ENCODE data around the gene RRAGC. TPM values are rescaled to one million over a fixed set of nuclear protein-coding genes. Genes with fewer than 3 reads are reported as not detected.

The RRAGC gene
- polyA plus RNA-seq, 1 donor from 2014 or later = 23.6 TPM

GRCh38 chr1:38905985-38906384, 46.4 kb upstream of the RRAGC start:
- no peaks in the 10 kb centered on the region for H3K79me2 ChIP-seq (replicated peaks; ENCODE audit: insufficient read depth, low read length)
- H3K36me3 ChIP-seq (ENCODE audit: insufficient read depth, low read length) = no peaks in the 10 kb centered on the region
- H3K9me2 ChIP-seq (ENCODE audit: insufficient read depth, low read length) = no peaks in the 10 kb centered on the region
- H3K9ac ChIP-seq (ENCODE audit: low read length) = no peak overlapping the region
- peaks cover 3% of the 10 kb centered on the region for H3K9me3 ChIP-seq (ENCODE audit: low read length)
- no peaks in the 10 kb centered on the region for H3F3A ChIP-seq (ENCODE audit: insufficient read depth, low read length, poor library complexity, severe bottlenecking)
- no peak overlapping the region for H3K4me2 ChIP-seq (ENCODE audit: low read length)
- no peaks in the 10 kb centered on the region for H4K20me1 ChIP-seq (ENCODE audit: insufficient read depth)
- H3K4me3 ChIP-seq (ENCODE audit: low read length) = no peak overlapping the region
- no peaks in the 10 kb centered on the region for H3K27me3 ChIP-seq (ENCODE audit: insufficient read depth, low read depth, low read length)
- TF ChIP-seq TAF1 (IDR thresholded peaks at IDR 0.05; ENCODE audit: low read depth) = no peak
- no peak for TF ChIP-seq MXI1 (conservative IDR thresholded peaks at IDR 0.05; ENCODE audit: poor library complexity, severe bottlenecking)
- TF ChIP-seq EP300 (conservative IDR thresholded peaks at IDR 0.05; ENCODE audit: poor library complexity, severe bottlenecking) = no peak
- TF ChIP-seq EZH2 (IDR thresholded peaks at IDR 0.05; ENCODE audit: borderline replicate concordance, insufficient read depth, low read length, poor library complexity, severe bottlenecking) = no peak
- no peak for TF ChIP-seq RAD21 (conservative IDR thresholded peaks at IDR 0.05)
- TF ChIP-seq POLR2AphosphoS5 (IDR thresholded peaks at IDR 0.05) = no peak
- TF ChIP-seq CTCF (IDR thresholded peaks at IDR 0.05; ENCODE audit: poor library complexity, severe bottlenecking) = no peak
- no peak for TF ChIP-seq REST (IDR thresholded peaks at IDR 0.05; ENCODE audit: borderline replicate concordance)
- TF ChIP-seq SMC3 (conservative IDR thresholded peaks at IDR 0.05; ENCODE audit: poor library complexity) = no peak
- no peak overlapping the region for H2AFZ ChIP-seq (ENCODE audit: low read depth, low read length)
- no peak overlapping the region for H3K27ac ChIP-seq (ENCODE audit: low read length)

GRCh38 chr1:38899560-38899959, 40.0 kb upstream of the RRAGC start:
- Histone ChIP-seq H3K9me3 (ENCODE audit: low read length) (no peaks in the 10 kb centered on the region), H3K27me3 (ENCODE audit: insufficient read depth, low read depth, low read length) (no peaks in the 10 kb centered on the region), H3K27ac (ENCODE audit: low read length) (no peak overlapping the region), H3K9ac (ENCODE audit: low read length) (no peak overlapping the region), H3K79me2 (replicated peaks; ENCODE audit: insufficient read depth, low read length) (no peaks in the 10 kb centered on the region), H3K4me3 (ENCODE audit: low read length) (no peak overlapping the region), H4K20me1 (ENCODE audit: insufficient read depth) (no peaks in the 10 kb centered on the region), H3F3A (ENCODE audit: insufficient read depth, low read length, poor library complexity, severe bottlenecking) (no peaks in the 10 kb centered on the region), H2AFZ (ENCODE audit: low read depth, low read length) (no peak overlapping the region), H3K36me3 (ENCODE audit: insufficient read depth, low read length) (no peaks in the 10 kb centered on the region), H3K9me2 (ENCODE audit: insufficient read depth, low read length) (no peaks in the 10 kb centered on the region), H3K4me2 (ENCODE audit: low read length) (no peak overlapping the region)
- TF ChIP-seq TAF1 (IDR thresholded peaks at IDR 0.05; ENCODE audit: low read depth) = no peak
- no peak for TF ChIP-seq SMC3 (conservative IDR thresholded peaks at IDR 0.05; ENCODE audit: poor library complexity)
- TF ChIP-seq POLR2AphosphoS5 (IDR thresholded peaks at IDR 0.05) = no peak
- TF ChIP-seq CTCF (IDR thresholded peaks at IDR 0.05; ENCODE audit: poor library complexity, severe bottlenecking) = no peak
- TF ChIP-seq RAD21 (conservative IDR thresholded peaks at IDR 0.05) = no peak
- no peak for TF ChIP-seq EP300 (conservative IDR thresholded peaks at IDR 0.05; ENCODE audit: poor library complexity, severe bottlenecking)
- TF ChIP-seq EZH2 (IDR thresholded peaks at IDR 0.05; ENCODE audit: borderline replicate concordance, insufficient read depth, low read length, poor library complexity, severe bottlenecking) = no peak
- TF ChIP-seq MXI1 (conservative IDR thresholded peaks at IDR 0.05; ENCODE audit: poor library complexity, severe bottlenecking) = no peak
- no peak for TF ChIP-seq REST (IDR thresholded peaks at IDR 0.05; ENCODE audit: borderline replicate concordance)
